ENCODE data around the gene RAPGEF5.
A peak's percentile ranks its signal among the peaks of the same experiment; 100 is the strongest.

RAPGEF5 gene

DNA sequence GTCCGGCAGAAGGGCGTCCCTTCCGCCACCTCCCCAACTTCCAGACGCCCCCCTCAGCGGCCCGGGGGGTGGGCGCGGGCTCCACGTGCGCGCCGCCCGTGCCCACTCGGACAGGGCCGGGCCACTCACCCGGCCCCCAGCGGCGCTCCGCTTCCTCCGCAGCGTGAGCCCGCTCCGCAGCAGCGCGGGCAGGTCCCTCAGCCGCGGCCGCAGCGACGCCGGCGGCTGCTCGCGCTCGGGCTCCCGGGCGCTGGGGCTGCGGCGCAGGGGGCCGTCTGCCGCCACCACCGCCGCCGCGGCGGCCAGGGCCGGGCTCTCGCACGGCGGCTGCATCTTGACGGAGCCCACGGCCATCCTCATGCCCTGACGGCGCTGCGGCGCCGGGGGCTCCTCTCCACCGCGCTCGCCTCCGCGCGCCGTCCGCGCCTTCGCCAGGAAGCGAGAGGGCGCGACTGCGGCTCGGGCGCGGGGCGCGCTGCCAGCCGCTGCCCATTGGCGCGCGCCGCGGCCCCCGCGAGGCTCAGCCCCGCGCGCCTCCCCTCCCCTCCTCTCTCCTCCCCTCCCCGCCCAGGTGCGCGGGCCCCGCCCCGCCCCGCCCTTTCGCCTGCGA is at the start of gene RAPGEF5:
Gene RAPGEF5 (minus strand): TSS at position 454 of the 610 bp plus-strand sequence. CDS start 94 bp downstream, at position 360.
- Mint-ChIP-seq H3K9me3 (peaks cover 7 to 14% of the 10 kb centered on the region in 2 donors), H3K4me1 (peaks cover 7 to 11% of the 10 kb centered on the region in 2 donors), H3K36me3 (peaks cover 4 to 16% of the 10 kb centered on the region in 2 donors), H3K4me3 (peak within 1 kb of the TSS; percentile 83 to 85), H3K27me3 (peaks cover 13 to 14% of the 10 kb centered on the region in 2 donors), H3K27ac (peak within 1 kb of the TSS; percentile 86)
- peak; percentile 7 for DNase-seq
- ATAC-seq (replicated peaks), result peak; percentile 80 to 85

- peaks cover 1 to 6% of the 10 kb centered on the region in 2 donors for H3K36me3 Mint-ChIP-seq
- peaks cover 13 to 20% of the 10 kb centered on the region in 2 donors for H3K4me1 Mint-ChIP-seq
- H3K27me3 Mint-ChIP-seq, result no peaks in the 10 kb centered on the region
- DNase-seq (no peak), ATAC-seq (replicated peaks) (no peak)
- no peaks in the 10 kb centered on the region for H3K9me3 Mint-ChIP-seq
- no peak overlapping the region for H3K27ac Mint-ChIP-seq
- H3K4me3 Mint-ChIP-seq, result no peak overlapping the region
Observed at GRCh38 chr7:22406715-22407114, 49.8 kb upstream of the RAPGEF5 start.

DNA sequence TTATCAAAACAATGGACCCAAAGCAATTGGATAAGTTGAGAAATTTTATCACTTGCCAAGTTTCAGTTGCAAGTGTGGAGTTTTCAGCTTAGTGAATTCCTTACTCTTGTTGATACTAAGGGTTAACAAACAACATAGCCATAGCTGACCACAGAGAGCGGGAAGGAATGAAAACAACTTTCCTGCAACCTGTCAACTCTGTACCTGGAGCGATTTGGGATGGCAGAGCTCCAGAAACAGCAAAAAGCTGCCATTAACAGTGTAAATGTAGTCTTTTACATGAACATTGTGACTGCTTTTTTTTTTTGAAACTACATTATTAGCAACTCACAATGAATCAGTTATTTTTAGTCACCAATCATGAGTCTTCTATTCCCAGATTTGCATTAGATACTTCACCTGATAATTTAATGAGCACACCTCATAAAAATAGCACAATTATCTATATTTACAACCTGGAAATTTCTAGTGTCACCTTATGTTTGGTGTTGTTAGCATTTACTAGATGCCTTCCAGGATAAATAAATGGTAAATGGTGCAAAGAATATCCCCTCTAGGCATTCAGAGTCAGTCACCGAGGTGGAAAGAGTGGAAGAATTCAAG is 47.6 kb upstream of the RAPGEF5 start:
- H3K36me3 Mint-ChIP-seq, result peaks cover 1 to 3% of the 10 kb centered on the region in 2 donors
- H3K27me3 Mint-ChIP-seq, result no peaks in the 10 kb centered on the region
- H3K27ac Mint-ChIP-seq, result no peak overlapping the region
- H3K4me1 Mint-ChIP-seq, result peaks cover 9 to 22% of the 10 kb centered on the region in 2 donors
- ATAC-seq (replicated peaks), result no peak
- DNase-seq, result no peak
- H3K4me3 Mint-ChIP-seq, result no peak overlapping the region
- H3K9me3 Mint-ChIP-seq, result no peaks in the 10 kb centered on the region

DNA sequence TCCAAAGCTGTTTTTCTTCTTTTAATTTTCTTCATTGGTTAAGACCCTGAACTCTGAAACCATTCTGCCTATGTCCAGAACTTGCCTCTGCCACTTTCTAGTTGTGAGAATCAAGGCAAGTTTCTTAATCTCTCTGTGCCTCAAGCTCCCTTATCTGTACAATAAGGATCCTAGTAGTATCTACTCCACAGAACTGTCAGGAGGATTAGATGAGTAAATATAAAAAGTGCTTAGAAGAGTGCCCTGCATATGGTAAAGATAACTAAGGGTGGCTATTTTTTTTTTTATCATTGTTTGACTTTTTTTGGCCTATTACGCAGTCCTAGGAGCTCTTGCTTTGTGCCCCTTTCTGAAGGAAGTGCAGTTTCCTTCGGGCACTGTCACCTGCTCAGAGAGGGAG is 46.4 kb upstream of the RAPGEF5 start:
- H3K4me3 Mint-ChIP-seq, result no peak overlapping the region
- peaks cover 1 to 3% of the 10 kb centered on the region in 2 donors for H3K36me3 Mint-ChIP-seq
- no peak overlapping the region for H3K27ac Mint-ChIP-seq

DNA sequence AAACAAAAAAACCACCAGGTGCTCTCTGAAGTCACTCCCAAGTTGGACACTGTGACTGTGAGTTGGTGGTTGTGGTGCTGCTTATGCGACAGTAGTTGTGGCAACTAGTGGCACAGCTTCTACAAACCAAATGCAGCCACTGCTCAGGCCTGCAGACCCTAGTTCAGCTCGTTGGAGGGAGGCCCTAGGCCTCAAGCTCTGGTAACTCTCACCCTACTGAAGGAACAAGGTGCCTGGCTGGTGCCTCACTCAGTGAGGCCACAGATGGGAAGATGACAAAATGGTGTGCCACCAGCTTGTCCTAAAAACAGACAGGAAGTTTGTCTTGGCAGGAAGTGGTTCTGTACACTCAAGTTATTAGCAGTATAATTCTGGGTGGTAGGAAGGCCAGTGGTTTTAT is 45.3 kb upstream of the RAPGEF5 start:
- peaks cover 9 to 22% of the 10 kb centered on the region in 2 donors for H3K4me1 Mint-ChIP-seq
- peak overlapping the region; percentile 44 for H3K27ac Mint-ChIP-seq
- H3K9me3 Mint-ChIP-seq, result no peaks in the 10 kb centered on the region
- DNase-seq, result no peak
- no peaks in the 10 kb centered on the region for H3K27me3 Mint-ChIP-seq
- H3K36me3 Mint-ChIP-seq, result peaks cover 1 to 3% of the 10 kb centered on the region in 2 donors
- ATAC-seq (replicated peaks), result peak; percentile 20 to 23
- no peak overlapping the region for H3K4me3 Mint-ChIP-seq

More for the DNA sequence above, 46.4 kb upstream of the RAPGEF5 start:
- DNase-seq, result no peak
- peaks cover 9 to 22% of the 10 kb centered on the region in 2 donors for H3K4me1 Mint-ChIP-seq
- no peak for ATAC-seq (replicated peaks)
- no peaks in the 10 kb centered on the region for H3K9me3 Mint-ChIP-seq
- no peaks in the 10 kb centered on the region for H3K27me3 Mint-ChIP-seq

DNA sequence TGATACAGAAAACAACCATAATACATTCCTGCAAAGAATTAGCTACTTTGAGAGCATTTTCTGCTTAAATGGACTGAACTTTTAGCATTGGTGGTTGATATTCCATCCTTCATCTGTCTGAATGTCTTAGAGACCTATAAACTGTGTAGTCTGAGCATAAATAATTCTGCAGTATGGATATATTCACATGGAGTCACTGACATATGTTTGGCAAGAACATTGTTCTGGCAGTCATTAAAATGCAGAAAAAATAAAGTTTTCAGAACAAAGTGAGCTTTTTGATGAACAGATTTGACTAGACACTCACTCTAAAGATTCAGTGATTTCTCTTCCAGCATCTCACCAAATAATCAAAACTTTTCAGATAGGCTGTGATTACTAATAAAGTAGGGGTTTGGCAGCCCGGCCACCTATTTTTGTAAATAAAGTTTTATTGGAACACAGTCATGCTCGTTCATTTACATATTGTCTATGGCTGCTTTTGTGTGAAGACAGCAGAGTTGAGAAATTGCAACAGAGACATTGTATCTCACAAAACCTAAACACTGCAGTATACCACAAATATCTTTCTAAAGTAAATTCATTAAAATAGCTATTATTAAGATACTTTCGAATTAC is 44.1 kb upstream of the RAPGEF5 start:
- H3K9me3 Mint-ChIP-seq, result no peaks in the 10 kb centered on the region
- no peak overlapping the region for H3K27ac Mint-ChIP-seq
- ATAC-seq (replicated peaks), result no peak
- H3K27me3 Mint-ChIP-seq, result no peaks in the 10 kb centered on the region
- H3K4me3 Mint-ChIP-seq, result no peak overlapping the region
- no peak for DNase-seq
- H3K36me3 Mint-ChIP-seq, result peaks cover 1 to 3% of the 10 kb centered on the region in 2 donors
- peaks cover 9 to 22% of the 10 kb centered on the region in 2 donors for H3K4me1 Mint-ChIP-seq

- DNase-seq (no peak), ATAC-seq (replicated peaks) (no peak)
- Mint-ChIP-seq H3K4me3 (no peak overlapping the region), H3K27me3 (no peaks in the 10 kb centered on the region), H3K27ac (no peak overlapping the region), H3K9me3 (no peaks in the 10 kb centered on the region), H3K36me3 (peaks cover 1 to 3% of the 10 kb centered on the region in 2 donors), H3K4me1 (peaks cover 9 to 22% of the 10 kb centered on the region in 2 donors)
Observed at GRCh38 chr7:22400150-22400814, 43.3 kb upstream of the RAPGEF5 start.

DNA sequence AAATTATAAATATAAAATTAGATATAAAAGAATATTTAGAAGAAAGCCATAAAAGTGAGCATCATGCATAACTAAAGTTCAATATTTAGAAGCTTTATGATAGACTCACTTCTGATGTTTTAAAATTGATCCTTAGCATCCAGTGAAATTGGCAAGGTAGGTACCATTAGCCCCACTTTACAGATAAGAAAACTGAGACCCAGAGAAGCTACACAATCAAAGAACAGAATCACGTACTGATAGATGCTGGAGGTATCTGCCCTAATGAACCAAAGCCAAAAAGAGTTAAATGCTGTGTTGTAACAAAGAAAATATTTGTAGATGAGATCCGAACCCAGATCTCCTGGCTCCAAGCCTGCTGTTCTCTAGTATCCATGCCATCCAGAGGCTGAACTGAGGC is 42.6 kb upstream of the RAPGEF5 start:
- H3K36me3 Mint-ChIP-seq, result peaks cover 1 to 3% of the 10 kb centered on the region in 2 donors
- H3K4me1 Mint-ChIP-seq, result peaks cover 12 to 22% of the 10 kb centered on the region in 2 donors
- DNase-seq (no peak), ATAC-seq (replicated peaks) (no peak)
- H3K9me3 Mint-ChIP-seq, result no peaks in the 10 kb centered on the region
- no peaks in the 10 kb centered on the region for H3K27me3 Mint-ChIP-seq
- H3K27ac Mint-ChIP-seq, result no peak overlapping the region
- no peak overlapping the region for H3K4me3 Mint-ChIP-seq

- ATAC-seq (replicated peaks) (no peak), DNase-seq (no peak)
- no peak overlapping the region for H3K4me3 Mint-ChIP-seq
- H3K36me3 Mint-ChIP-seq, result peaks cover 1 to 3% of the 10 kb centered on the region in 2 donors
- H3K27me3 Mint-ChIP-seq, result no peaks in the 10 kb centered on the region
- H3K9me3 Mint-ChIP-seq, result no peaks in the 10 kb centered on the region
- H3K27ac Mint-ChIP-seq, result no peak overlapping the region
- H3K4me1 Mint-ChIP-seq, result peaks cover 12 to 22% of the 10 kb centered on the region in 2 donors
Observed at GRCh38 chr7:22399091-22399490, 42.1 kb upstream of the RAPGEF5 start.

GRCh38 chr7:22397981-22398380 is 41.0 kb upstream of the RAPGEF5 start:
- H3K4me3 Mint-ChIP-seq, result no peak overlapping the region
- H3K27me3 Mint-ChIP-seq, result peaks cover 0 to 6% of the 10 kb centered on the region in 2 donors
- peaks cover 9 to 15% of the 10 kb centered on the region in 2 donors for H3K4me1 Mint-ChIP-seq
- H3K36me3 Mint-ChIP-seq, result peaks cover 1 to 3% of the 10 kb centered on the region in 2 donors
- ATAC-seq (replicated peaks), result no peak
- no peak for DNase-seq
- no peak overlapping the region for H3K27ac Mint-ChIP-seq
- H3K9me3 Mint-ChIP-seq, result no peaks in the 10 kb centered on the region

GRCh38 chr7:22395222-22395621 is 38.3 kb upstream of the RAPGEF5 start:
- ATAC-seq (replicated peaks) (no peak), DNase-seq (no peak)
- H3K36me3 Mint-ChIP-seq, result no peaks in the 10 kb centered on the region
- no peak overlapping the region for H3K4me3 Mint-ChIP-seq
- no peak overlapping the region for H3K27ac Mint-ChIP-seq
- peaks cover 0 to 5% of the 10 kb centered on the region in 2 donors for H3K4me1 Mint-ChIP-seq
- peaks cover 0 to 6% of the 10 kb centered on the region in 2 donors for H3K27me3 Mint-ChIP-seq
- H3K9me3 Mint-ChIP-seq, result no peaks in the 10 kb centered on the region

DNA sequence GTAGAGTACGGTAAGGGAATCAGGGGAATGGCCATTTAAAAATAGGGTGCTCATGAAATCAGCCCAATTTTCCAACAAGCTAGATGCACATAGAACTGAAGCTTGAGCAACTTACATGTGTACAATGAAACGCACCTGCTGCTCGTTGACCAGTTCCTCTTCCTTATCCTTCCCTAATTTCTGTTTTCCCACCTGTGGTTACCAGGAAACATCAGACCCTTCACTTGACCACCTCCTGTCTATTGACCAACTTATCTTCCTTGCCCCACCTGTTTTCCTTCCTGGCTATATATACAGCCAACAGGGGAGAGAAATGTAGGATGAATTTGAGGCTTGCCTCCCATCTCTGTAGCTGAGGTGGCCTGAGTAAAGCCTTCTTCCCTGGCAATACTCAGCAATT is 37.8 kb upstream of the RAPGEF5 start:
- ATAC-seq (replicated peaks), result no peak
- Mint-ChIP-seq H3K4me1 (peaks cover 0 to 5% of the 10 kb centered on the region in 2 donors), H3K27ac (no peak overlapping the region)

GRCh38 chr7:22393913-22394729 is 37.2 kb upstream of the RAPGEF5 start:
- Mint-ChIP-seq H3K36me3 (no peaks in the 10 kb centered on the region), H3K9me3 (no peaks in the 10 kb centered on the region), H3K27ac (no peak overlapping the region), H3K4me1 (peaks cover 0 to 5% of the 10 kb centered on the region in 2 donors), H3K4me3 (no peak overlapping the region), H3K27me3 (peaks cover 0 to 8% of the 10 kb centered on the region in 2 donors)
- DNase-seq (no peak), ATAC-seq (replicated peaks) (no peak)

More for the DNA sequence above, 37.8 kb upstream of the RAPGEF5 start:
- Mint-ChIP-seq H3K9me3 (no peaks in the 10 kb centered on the region), H3K4me3 (no peak overlapping the region), H3K27me3 (peaks cover 0 to 6% of the 10 kb centered on the region in 2 donors), H3K36me3 (no peaks in the 10 kb centered on the region)
- DNase-seq, result no peak

DNA sequence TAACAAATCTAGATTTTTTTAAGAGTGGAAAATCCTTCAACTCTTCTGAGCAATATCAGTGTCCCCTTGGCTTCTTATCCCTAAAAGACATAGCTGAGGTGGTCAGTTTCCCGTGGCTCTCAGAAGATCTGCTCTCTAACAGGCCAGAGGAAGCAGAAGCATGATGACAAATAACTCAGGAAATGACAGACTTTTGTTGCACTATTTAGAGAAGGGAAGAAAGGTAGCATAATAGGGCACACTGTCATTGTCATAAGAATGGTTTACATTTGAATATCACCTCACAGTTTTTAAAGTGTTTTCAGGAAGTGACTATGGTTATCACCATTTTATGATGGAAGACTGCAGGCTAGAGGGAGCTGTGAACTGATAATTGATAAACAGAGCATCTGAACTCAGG is 33.6 kb upstream of the RAPGEF5 start:
- Mint-ChIP-seq H3K9me3 (peaks cover 0 to 3% of the 10 kb centered on the region in 2 donors), H3K36me3 (no peaks in the 10 kb centered on the region), H3K4me3 (no peak overlapping the region), H3K27me3 (peaks cover 0 to 11% of the 10 kb centered on the region in 2 donors), H3K4me1 (peaks cover 5 to 8% of the 10 kb centered on the region in 2 donors), H3K27ac (no peak overlapping the region)
- DNase-seq (no peak), ATAC-seq (replicated peaks) (peak in 1 of 2 donors; percentile 21)

Measured in stimulated activated naive B cell treated with anti-CD40 and anti-IgM and Interleukin-4, amounts not matched to agents 10 μg/mL and 1 μg/mL and 100 μg/mL, for 72 hours (primary cell).